Smooth muscle cell (in vitro differentiated cells): Measurements from ENCODE around the gene ADD1. TPM values are rescaled to one million over a fixed set of nuclear protein-coding genes. Genes with fewer than 3 reads are reported as not detected.

Source experiments
- DNase-seq: peaks from one replicate; lab custom pipeline; 2025; ENCODE audit not compliant: unreplicated experiment; lab: John Stamatoyannopoulos, UW
- H2AFZ ChIP-seq: fragments of 200-600 bp; sonication (generic); 2 replicates; pipeline ENCODE4 v1.6.0; 2016; ENCODE audit warnings: antibody characterized with exemption, low read depth, mild to moderate bottlenecking
- H3F3A ChIP-seq: fragments of 200-600 bp; sonication (generic); 2 replicates; pipeline ENCODE4 v1.6.0; 2017; ENCODE audit warnings: antibody characterized with exemption, low read depth
- H3K27ac ChIP-seq: fragments of 200-600 bp; sonication (generic); 2 replicates; pipeline ENCODE4 v1.5.1; 2016; ENCODE audit warnings: low read depth, mild to moderate bottlenecking
- H3K27me3 ChIP-seq: fragments of 200-600 bp; sonication (generic); 2 replicates; pipeline ENCODE4 v1.6.1; 2016; ENCODE audit warnings: low read depth, mild to moderate bottlenecking
- H3K36me3 ChIP-seq: fragments of 200-600 bp; sonication (generic); 2 replicates; pipeline ENCODE4 v1.5.1; 2016; ENCODE audit warnings: low read depth
- H3K4me1 ChIP-seq: fragments of 200-600 bp; sonication (generic); 2 replicates; pipeline ENCODE4 v1.5.1; 2016; ENCODE audit warnings: low read depth
- H3K4me2 ChIP-seq: fragments of 200-600 bp; sonication (generic); 2 replicates; pipeline ENCODE4 v1.6.0; 2016; ENCODE audit warnings: mild to moderate bottlenecking
- H3K4me3 ChIP-seq: fragments of 200-600 bp; sonication (generic); 2 replicates; pipeline ENCODE4 v1.5.1; 2016; ENCODE audit warnings: mild to moderate bottlenecking
- H3K79me2 ChIP-seq: fragments of 200-600 bp; sonication (generic); 2 replicates; pipeline ENCODE4 v1.6.0; 2016; ENCODE audit warnings: low read depth, mild to moderate bottlenecking
- H3K9ac ChIP-seq: fragments of 200-600 bp; sonication (generic); 2 replicates; pipeline ENCODE4 v1.6.0; 2016; ENCODE audit warnings: low read depth
- H3K9me3 ChIP-seq: fragments of 200-600 bp; sonication (generic); replicated peaks from 2 replicates; pipeline ENCODE4 v1.5.1; 2016; ENCODE audit warnings: low read depth
- H4K20me1 ChIP-seq: fragments of 200-600 bp; sonication (generic); 2 replicates; pipeline ENCODE4 v1.6.0; 2016; ENCODE audit warnings: low read depth
- WGBS: methylation state at CpG from one replicate; pipeline ENCODE4 v1.1.7; 2016; ENCODE audit warnings: low lambda C conversion rate; 5-methylcytosine and 5-hydroxymethylcytosine counted together
- polyA plus RNA-seq: library from polyadenylated mRNA; unstranded; fragments of >200 nt; fragmentation: Nextera tagmentation; extraction: Ambion mirVana; gene quantifications from 2 replicates; pipeline ENCODE4 v1.2.1, GENCODE V29; 2016
- total RNA-seq: library from RNA; depleted of rRNA; stranded (reverse); fragments of >200 nt; gene quantifications from 2 replicates; pipeline ENCODE4 v1.2.3, GENCODE V29; 2014
- TF ChIP-seq, protein P1 (sequence below): fragments of 200-600 bp; sonication (generic); IDR thresholded peaks from 2 replicates; pipeline ENCODE4 v1.5.1; 2017; ENCODE audit warnings: borderline replicate concordance, mild to moderate bottlenecking, antibody characterized with exemption; ENCODE audit not compliant: insufficient read depth, poor library complexity, severe bottlenecking

The ADD1 gene
- total and polyA plus RNA-seq, 2 experiments from 2014 or later = 109 to 175 TPM

DNA sequence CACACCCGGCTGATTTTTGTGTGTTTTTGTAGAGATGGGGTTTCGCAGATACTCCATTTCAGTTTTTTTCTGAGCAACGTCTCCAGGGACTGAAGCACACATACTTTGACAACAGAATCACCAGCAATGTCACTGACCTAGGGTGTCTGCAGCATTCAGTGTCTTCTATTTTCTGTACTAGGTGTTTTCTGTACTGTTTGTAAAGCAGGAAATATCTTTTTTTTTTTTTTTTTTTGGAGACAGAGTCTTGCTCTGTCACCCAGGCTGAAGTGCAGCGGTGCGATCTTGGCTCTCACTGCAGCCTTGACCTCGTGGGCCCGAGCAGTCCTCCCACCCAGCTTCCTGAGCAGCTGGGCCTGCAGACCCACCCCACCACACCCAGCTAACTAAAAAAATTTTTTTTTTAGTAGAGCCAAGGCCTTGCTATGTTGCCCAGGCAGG is 8.9 kb downstream of the ADD1 start:
- Histone ChIP-seq H4K20me1 (peaks cover 99% of the 10 kb centered on the region), H3K27ac (no peak overlapping the region)
- DNase-seq = no peak

DNA sequence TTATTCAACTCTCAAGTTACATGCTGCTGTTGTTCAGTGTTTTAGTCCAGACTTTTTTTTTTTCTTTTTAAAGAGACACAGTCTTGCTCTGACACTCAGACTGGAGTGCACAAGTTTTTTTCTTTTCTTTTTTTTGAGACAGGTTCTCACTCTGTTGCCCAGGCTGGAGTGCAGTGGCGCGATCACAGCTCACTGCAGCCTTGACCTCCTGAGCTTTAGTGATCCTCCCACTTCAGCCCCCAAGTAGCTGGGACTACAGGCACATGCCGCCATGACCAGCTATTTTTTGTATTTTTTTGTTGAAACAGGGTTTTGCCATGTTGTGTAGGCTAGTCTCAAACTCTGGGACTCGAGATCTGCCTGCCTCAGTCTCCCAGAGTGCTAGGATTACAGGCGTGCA is 11.9 kb downstream of the ADD1 start:
- no peak overlapping the region for H3K9ac ChIP-seq
- no peak overlapping the region for H2AFZ ChIP-seq
- no peak for DNase-seq
- H3K27ac ChIP-seq = no peak overlapping the region
- peaks cover 100% of the 10 kb centered on the region for H4K20me1 ChIP-seq
- no peaks in the 10 kb centered on the region for H3K9me3 ChIP-seq
- peaks cover 16% of the 10 kb centered on the region for H3K4me1 ChIP-seq
- H3K4me2 ChIP-seq = no peak overlapping the region
- TF ChIP-seq, protein P1, sequence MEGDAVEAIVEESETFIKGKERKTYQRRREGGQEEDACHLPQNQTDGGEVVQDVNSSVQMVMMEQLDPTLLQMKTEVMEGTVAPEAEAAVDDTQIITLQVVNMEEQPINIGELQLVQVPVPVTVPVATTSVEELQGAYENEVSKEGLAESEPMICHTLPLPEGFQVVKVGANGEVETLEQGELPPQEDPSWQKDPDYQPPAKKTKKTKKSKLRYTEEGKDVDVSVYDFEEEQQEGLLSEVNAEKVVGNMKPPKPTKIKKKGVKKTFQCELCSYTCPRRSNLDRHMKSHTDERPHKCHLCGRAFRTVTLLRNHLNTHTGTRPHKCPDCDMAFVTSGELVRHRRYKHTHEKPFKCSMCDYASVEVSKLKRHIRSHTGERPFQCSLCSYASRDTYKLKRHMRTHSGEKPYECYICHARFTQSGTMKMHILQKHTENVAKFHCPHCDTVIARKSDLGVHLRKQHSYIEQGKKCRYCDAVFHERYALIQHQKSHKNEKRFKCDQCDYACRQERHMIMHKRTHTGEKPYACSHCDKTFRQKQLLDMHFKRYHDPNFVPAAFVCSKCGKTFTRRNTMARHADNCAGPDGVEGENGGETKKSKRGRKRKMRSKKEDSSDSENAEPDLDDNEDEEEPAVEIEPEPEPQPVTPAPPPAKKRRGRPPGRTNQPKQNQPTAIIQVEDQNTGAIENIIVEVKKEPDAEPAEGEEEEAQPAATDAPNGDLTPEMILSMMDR = no peak
- no peaks in the 10 kb centered on the region for H3K36me3 ChIP-seq
- 100% methylated on average over 5 of the region's 5 CpGs for WGBS
- H3K27me3 ChIP-seq = no peaks in the 10 kb centered on the region
- peaks cover 9% of the 10 kb centered on the region for H3F3A ChIP-seq
- no peak overlapping the region for H3K4me3 ChIP-seq
- peaks cover 100% of the 10 kb centered on the region for H3K79me2 ChIP-seq

More for the DNA sequence above, 8.9 kb downstream of the ADD1 start:
- Histone ChIP-seq H3F3A (peaks cover 8% of the 10 kb centered on the region), H3K4me1 (no peaks in the 10 kb centered on the region), H3K9me3 (no peaks in the 10 kb centered on the region), H3K79me2 (peaks cover 97% of the 10 kb centered on the region), H3K4me3 (no peak overlapping the region), H3K27me3 (no peaks in the 10 kb centered on the region), H2AFZ (no peak overlapping the region), H3K36me3 (no peaks in the 10 kb centered on the region), H3K9ac (no peak overlapping the region), H3K4me2 (no peak overlapping the region)
- TF ChIP-seq, protein P1 = no peak
- 84% methylated on average over 7 of the region's 7 CpGs for WGBS

DNA sequence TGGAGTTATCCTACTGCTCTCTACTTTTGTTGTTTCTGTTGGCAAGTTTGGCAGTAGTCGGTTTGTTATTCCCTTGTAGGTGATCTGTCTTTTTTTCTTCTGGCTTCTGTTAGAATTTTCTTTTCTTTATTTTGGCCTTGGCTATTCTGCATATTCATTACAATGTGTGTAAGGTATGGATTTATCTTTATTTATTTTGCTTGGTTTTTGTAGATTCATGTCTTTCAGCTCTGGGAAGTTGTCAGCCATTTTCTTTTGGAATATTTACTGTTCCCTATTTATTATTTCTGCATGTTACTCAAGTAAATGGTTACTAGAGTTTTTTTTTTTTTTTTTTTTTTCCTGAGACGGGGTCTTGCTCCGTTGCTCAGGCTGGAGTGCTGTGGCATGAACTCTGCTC is 12.6 kb downstream of the ADD1 start:
- TF ChIP-seq, protein P1 = no peak
- WGBS = 96% methylated on average over 3 of the region's 3 CpGs
- DNase-seq = no peak
- Histone ChIP-seq H4K20me1 (peaks cover 100% of the 10 kb centered on the region), H3K36me3 (no peaks in the 10 kb centered on the region), H3K9me3 (no peaks in the 10 kb centered on the region), H3F3A (peaks cover 9% of the 10 kb centered on the region), H3K4me2 (no peak overlapping the region), H2AFZ (no peak overlapping the region), H3K4me1 (peaks cover 22% of the 10 kb centered on the region), H3K9ac (no peak overlapping the region), H3K4me3 (no peak overlapping the region), H3K79me2 (peaks cover 100% of the 10 kb centered on the region), H3K27me3 (no peaks in the 10 kb centered on the region), H3K27ac (no peak overlapping the region)

DNA sequence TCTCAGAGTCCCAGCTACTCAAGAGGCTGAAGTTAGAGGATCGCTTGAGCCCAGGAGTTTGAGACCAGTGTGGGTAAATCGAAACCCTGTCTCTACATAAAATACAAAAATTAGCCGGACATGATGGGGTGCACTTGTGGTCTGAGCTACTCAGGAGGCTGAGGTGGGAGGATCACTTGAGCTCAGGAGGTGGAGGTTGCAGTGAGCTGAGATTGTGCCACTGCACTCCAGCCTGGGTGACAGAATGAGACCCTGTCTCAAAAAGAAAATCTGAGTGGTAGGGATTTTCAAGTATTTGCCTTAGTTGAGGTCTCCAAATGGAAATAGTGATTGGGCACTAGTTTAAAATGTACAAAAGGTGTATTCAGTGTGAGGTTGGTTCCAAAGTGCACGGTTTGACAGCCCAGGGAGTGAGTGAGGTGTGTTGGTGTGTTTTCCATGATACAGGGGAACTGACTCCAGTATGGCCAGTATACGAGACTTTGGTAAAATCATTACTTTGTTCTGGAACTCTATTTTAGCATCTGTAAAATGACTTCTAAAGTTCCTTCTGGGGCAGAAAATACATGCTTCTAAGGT is 13.8 kb downstream of the ADD1 start:
- no peaks in the 10 kb centered on the region for H3K9me3 ChIP-seq
- H3K4me2 ChIP-seq = no peak overlapping the region
- H3K36me3 ChIP-seq = no peaks in the 10 kb centered on the region
- DNase-seq = no peak
- H3K4me3 ChIP-seq = no peak overlapping the region
- H2AFZ ChIP-seq = no peak overlapping the region
- no peaks in the 10 kb centered on the region for H3K27me3 ChIP-seq
- H4K20me1 ChIP-seq = peaks cover 100% of the 10 kb centered on the region
- no peak overlapping the region for H3K27ac ChIP-seq
- H3K79me2 ChIP-seq = peaks cover 100% of the 10 kb centered on the region
- peaks cover 33% of the 10 kb centered on the region for H3K4me1 ChIP-seq
- WGBS = over 99% methylated on average over 5 of the region's 5 CpGs
- peaks cover 9% of the 10 kb centered on the region for H3F3A ChIP-seq
- H3K9ac ChIP-seq = no peak overlapping the region
- TF ChIP-seq, protein P1 = no peak
